Endothelial cell of hepatic sinusoid (primary cell): ENCODE measurements around the gene HSPA4L.

Source experiments
- in situ Hi-C: cut with HindIII; loops from 2 replicates; pipeline ENCODE4 v1.10.0; 2017; ENCODE audit warnings: low sequenced_read_pairs

The HSPA4L gene

DNA sequence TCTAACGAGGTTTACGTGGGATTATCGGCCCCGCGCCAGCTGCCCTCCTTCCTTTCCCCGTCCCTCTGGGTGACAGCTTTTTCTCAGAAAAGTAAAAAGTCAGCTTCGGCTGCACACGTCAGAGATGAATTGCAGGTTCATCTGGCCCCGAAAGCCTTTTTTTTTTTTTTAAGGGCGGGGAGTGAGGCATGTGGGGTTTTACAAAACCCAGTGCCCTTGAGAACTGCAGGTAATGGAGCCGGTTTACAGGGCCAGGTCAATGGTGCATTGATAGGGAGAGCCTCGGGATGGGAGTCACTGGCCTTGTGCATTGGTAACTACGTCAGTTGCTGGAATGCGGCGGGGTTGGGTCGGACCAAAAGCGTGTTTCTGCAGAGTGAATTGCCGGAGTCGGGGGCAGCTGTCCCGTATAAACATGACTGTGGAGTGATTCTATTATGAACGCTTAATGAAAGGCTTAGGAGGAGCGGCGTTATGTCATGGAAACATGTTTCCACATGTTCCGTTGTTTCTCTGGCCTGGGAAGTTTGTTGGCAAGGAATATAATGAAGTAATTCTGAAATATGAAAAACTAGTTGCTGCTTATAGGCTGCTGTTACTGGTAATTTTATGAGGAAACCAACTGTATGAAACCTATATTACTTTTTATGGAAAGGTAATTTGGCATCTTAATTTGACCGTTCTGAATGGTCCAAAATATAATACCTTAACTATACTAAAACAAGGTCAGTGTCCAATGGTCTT is 1.1 kb downstream of the HSPA4L start:
- in situ Hi-C loops, result no loop called here

DNA sequence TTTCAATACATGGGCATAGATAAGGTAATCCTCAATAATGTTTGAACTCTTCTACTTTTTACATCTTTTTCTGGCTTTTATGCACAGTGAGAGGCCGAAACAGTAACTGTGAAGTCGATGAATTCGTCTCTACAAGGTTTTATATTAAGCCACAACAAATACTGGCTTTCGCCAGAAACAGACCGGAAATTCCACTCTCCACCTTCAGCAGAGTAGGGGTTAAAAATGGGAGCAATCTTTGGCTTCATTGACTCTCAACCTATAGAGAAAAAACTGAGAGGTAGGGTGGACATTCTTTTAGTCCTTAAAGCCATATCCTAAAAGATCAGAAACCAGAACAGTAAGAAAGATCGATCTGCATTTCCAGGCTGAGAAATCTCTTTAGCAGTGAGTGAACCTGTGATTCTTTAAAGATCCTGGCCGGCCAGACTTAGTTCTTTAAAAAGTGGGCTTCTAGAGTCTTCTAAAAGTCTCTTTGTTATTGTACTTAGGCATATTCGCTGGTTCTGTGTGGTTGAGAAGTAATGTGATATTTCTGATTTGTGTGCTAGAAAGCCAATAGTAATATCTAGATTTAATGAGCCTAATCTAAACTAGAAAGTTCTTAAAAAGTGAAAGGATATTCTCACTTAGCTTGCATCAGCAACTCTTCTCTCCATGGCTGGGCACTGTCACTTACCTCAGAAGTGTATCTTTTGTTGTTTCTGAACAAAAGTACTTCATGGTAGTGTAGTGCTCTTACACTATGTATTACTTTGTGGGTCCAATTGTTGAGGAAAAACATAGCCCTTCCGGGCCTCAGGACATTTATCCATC is 2.0 kb downstream of the HSPA4L start:
- in situ Hi-C loops, result no loop called here

- in situ Hi-C loops, result no loop called here
Measured at GRCh38 chr4:127788517-127788916, 6.4 kb downstream of the HSPA4L start.

- in situ Hi-C loops, result no loop called here
Measured at GRCh38 chr4:127791391-127791790, 9.3 kb downstream of the HSPA4L start.

GRCh38 chr4:127793528-127793927 is 11.4 kb downstream of the HSPA4L start:
- in situ Hi-C loops, result no loop called here

DNA sequence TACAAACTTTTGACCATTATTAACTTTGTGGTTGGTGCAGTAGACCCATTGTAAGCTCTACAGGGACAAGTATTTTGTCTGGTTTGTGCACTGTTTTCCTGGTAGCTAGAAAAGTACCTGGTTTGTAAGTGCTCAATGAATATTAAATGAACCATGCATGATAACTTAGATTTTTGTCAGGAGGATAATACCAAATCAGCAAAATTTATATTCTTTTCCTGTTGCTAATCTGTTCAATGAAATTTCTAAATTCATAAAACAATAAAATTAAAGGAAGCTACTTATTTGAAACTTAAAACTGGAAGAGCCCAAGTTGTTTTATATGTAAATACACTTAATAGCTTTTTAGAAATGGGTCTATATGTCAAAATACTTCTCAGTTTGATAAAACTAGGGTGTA is 17.6 kb downstream of the HSPA4L start:
- in situ Hi-C loops, result no loop called here

DNA sequence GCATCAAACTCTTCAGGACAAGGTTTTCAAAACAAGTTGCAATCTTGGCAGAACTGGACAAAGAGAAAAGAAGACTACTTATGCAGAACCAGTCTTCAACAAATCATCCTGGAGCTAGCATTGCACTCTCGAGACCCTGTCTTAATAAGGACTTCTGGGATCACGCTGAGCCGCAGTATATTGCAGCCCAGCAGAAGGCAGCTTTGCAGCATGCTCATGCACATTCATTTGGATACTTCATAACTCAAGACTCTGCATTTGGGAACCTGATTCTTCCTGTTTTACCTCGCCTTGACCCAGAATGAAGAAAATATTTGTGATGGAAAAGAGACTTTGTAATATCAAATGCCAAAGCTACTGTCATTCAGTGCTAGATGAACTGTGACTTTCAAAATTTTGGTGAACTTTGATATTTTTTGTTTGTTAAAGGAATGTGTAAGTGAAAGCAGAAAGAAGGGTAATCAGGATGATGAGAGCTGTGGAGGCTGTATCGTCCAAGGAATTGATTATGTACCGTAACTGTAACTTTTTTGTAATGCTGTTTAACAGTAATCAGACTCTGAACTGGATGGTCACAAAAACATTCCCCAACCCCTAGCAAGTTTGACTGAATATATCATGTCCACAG is 27.2 kb downstream of the HSPA4L start:
- in situ Hi-C loops, result no loop called here

GRCh38 chr4:127810551-127810950 is 28.4 kb downstream of the HSPA4L start:
- in situ Hi-C loops, result no loop called here

GRCh38 chr4:127822430-127822829 is 40.3 kb downstream of the HSPA4L start:
- in situ Hi-C loops, result no loop called here

DNA sequence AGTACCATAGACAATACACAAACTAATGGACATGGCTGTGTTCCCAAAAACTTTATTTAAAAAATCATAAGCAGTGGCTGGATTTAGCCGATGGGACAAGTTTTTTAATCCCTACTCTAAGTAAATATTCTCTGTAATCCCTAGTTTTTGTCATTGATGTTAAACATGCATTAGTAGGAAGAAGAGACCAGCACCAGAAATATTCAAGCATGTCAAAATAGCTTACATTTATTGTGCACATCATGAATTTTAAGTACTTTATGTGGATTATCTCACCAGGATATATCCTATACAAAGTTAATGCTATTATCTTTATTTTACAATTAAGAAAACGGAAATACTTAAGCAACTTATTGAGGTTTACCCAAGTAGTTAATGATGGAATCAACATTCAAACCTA is 46.0 kb downstream of the HSPA4L start:
- in situ Hi-C loops, result no loop called here

- in situ Hi-C loops, result no loop called here
Measured at GRCh38 chr4:127829014-127829413, 46.9 kb downstream of the HSPA4L start.

DNA sequence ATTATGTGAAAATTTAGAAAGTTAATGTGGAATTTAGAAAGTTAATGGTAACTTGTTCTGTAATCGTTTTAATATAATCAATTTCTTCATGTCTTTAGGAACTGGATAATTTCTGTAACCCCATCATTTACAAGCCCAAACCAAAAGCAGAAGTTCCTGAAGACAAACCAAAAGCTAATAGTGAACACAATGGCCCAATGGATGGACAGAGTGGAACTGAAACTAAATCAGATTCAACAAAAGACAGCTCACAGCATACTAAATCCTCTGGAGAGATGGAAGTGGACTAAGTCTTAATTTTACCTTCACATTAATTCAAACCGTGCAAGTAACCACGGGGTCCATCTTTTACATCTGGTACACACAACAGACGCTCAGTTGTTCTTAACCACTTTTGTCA is 50.5 kb downstream of the HSPA4L start:
- in situ Hi-C loops, result no loop called here

DNA sequence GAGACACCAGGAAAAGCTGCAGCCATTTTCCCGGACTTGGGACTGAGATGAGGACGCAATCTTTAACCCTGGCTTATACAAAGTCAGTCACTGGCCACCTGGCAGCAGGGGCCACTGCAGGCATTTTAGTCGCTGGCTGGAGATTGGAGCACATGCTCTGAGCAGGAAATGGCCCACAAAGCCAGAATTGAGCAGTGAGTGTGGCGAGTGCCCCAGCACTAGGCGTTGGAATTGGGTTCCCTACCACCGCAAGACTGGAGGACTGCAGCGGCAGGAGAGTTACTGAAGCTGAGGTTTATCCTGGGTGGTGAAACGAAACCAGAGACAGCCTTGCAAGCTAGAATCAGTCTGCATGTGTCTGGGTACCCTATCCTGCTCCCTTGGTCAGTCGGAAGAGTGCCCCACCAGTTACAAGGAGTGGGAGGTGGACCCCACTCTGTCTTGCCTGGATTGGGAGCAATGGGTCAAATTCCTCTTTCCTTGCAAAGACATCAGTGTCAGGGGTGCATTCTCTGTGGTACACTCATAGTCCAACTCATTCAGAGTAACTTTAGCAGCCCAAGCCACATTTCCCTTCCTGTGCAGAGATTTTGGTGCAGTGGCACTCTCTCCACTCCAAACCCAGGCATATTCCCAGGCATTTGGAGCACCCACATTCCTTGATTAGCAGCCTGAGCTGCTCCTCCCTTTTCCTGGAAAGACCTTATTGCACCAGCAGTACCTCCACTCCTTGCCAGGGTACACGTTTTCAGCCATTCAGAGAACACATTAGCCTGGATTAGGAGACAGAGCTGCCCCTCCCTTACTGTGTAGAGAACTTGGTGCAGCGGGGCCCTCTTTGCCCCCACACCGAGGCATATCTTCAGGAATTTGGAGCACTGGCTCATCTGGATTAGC is 61.8 kb downstream of the HSPA4L start:
- in situ Hi-C loops, result no loop called here

- in situ Hi-C loops, result no loop called here
Measured at GRCh38 chr4:127844601-127845116, 62.5 kb downstream of the HSPA4L start.

- in situ Hi-C loops, result no loop called here
Measured at GRCh38 chr4:127846061-127846460, 63.9 kb downstream of the HSPA4L start.

- in situ Hi-C loops, result no loop called here
Measured at GRCh38 chr4:127846765-127847164, 64.6 kb downstream of the HSPA4L start.

DNA sequence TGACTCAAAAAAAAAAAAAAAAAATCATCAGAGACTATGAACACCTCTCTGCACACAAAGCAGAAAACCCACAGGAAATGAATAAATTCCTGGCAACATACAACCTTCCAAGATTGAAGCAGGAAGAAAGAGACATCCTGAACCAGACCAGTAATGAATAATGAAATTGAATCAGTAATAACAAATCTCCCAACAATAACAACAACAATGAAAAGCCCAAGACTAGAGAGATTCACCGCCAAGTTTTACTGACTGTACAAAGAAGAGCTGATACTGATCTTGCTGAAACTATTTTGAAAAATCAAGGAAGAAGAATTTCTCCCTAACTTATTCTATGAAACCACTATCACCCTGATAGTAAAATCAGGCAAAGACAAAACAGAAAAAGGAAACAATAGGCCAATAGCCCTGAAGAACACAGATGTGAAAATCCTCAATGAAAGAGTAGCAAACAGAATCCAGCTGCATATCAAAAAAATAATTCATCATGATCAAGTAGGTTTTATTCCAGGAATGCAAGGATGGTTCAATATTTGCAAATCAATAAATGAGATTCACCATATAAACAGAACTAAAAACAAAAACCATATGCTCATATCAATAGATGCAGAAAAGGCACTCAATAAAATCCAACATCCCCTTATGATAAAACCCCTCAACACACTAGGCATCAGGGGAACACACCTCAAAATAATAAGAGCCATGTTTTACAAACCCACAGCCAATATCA is 67.5 kb downstream of the HSPA4L start:
- in situ Hi-C loops, result no loop called here

- in situ Hi-C loops, result no loop called here
Measured at GRCh38 chr4:127852661-127853060, 70.5 kb downstream of the HSPA4L start.

- in situ Hi-C loops, result no loop called here
Measured at GRCh38 chr4:127856196-127856812, 74.2 kb downstream of the HSPA4L start.
